Measurements from ENCODE around the gene DCAF12L1. TPM values are rescaled to one million over a fixed set of nuclear protein-coding genes. Genes with fewer than 3 reads are reported as not detected.

Gene DCAF12L1
- total and polyA plus RNA-seq, 8 donors = 0.28 to 0.57 (median 0.49) TPM; not detected in 2

DNA sequence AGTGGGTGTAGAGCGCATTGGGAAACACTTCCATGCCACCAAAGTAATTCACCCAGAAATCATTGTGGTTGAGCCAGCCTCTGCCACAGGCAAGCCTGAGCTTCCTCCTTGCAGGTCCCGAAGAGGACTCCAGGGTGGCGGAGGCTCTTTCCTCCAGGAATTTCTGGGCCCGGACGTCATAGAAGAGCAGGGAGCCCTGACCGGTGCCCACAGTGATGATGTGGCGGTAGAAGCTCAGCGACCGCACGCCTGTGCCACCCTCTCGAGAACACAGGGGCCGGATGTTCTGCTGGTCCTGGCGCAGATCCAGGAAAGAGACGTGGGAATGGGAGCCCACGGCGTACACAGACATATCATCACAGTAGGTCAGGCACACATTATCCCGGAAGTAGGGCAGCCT, 1.3 kb downstream of the DCAF12L1 start:
- intact Hi-C loops (cut with DNase I) = no loop called here
- Histone ChIP-seq H3K36me3 (no peaks in the 10 kb centered on the region), H3K27ac (no peak overlapping the region), H3K4me3 (no peak overlapping the region), H3K27me3 (peaks cover 0 to 11% of the 10 kb centered on the region in 2 donors), H3K9me3 (no peaks in the 10 kb centered on the region), H3K4me1 (no peaks in the 10 kb centered on the region)
- ATAC-seq = no peak
- DNase-seq = no peak
- no peak for TF ChIP-seq CTCF (IDR thresholded peaks at IDR 0.05)

DNA sequence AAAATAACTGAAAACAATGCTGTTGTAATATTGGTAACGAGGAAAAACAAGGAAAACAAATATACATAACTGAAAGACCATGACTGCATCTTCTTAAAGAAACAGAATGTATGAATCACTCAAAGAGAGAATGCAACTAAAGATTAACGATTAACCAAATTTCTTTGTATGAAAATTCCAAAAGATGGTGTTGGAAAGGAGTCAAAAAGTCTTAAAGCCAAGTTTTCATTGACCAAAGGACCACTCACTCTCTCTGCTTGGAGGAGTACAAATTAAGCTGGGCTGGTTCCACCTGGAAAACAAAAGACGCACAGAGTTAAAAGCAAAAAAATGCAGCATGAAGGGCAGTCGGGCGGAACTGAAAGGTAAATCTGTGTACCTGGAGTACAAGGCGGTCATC, 1.8 kb downstream of the DCAF12L1 start:
- ATAC-seq (no peak), DNase-seq (no peak)
- H3K27ac ChIP-seq = no peak overlapping the region
- intact Hi-C loops (cut with DNase I) = no loop called here
- no peaks in the 10 kb centered on the region for H3K4me1 ChIP-seq
- no peak overlapping the region for H3K4me3 ChIP-seq
- no peaks in the 10 kb centered on the region for H3K36me3 ChIP-seq
- no peak for TF ChIP-seq CTCF (IDR thresholded peaks at IDR 0.05)
- H3K27me3 ChIP-seq = peaks cover 0 to 11% of the 10 kb centered on the region in 2 donors
- H3K9me3 ChIP-seq = no peaks in the 10 kb centered on the region

GRCh38 chrX:126509923-126510322, 42.7 kb downstream of the DCAF12L1 start:
- no peak for ATAC-seq
- no peak for DNase-seq
- no peaks in the 10 kb centered on the region for H3K4me1 ChIP-seq
- intact Hi-C loops (cut with DNase I) = no loop called here
- H3K9me3 ChIP-seq = no peaks in the 10 kb centered on the region
- H3K36me3 ChIP-seq = no peaks in the 10 kb centered on the region
- no peak overlapping the region for H3K4me3 ChIP-seq
- H3K27me3 ChIP-seq = no peaks in the 10 kb centered on the region
- no peak overlapping the region for H3K27ac ChIP-seq
- TF ChIP-seq CTCF (IDR thresholded peaks at IDR 0.05) = no peak

Data from left lung (tissue), 10 donors.